Measurements from ENCODE around the gene KCND3. TPM values are rescaled to one million over a fixed set of nuclear protein-coding genes. Genes with fewer than 3 reads are reported as not detected.

Gene KCND3
- total and polyA plus RNA-seq, 2 donors (not counting 3 experiments of a cell fraction or from before 2014, with no cell fraction given), result 0.03 TPM; not detected in 1

- Histone ChIP-seq H2AFZ (ENCODE audit: low read depth, low read length) (no peak overlapping the region), H3K9ac (replicated peaks; ENCODE audit: extremely low read depth, insufficient read depth, low read length) (no peak overlapping the region), H3K4me3 (replicated peaks in 1 of 3; ENCODE audit: insufficient read depth in 1 of 3, low read depth in 1 of 3, low read length in 3 of 3) (no peak overlapping the region), H3K9me1 (replicated peaks; ENCODE audit: control insufficient read depth, extremely low read depth, insufficient read depth, low read length) (no peaks in the 10 kb centered on the region), H4K20me1 (replicated peaks; ENCODE audit: control insufficient read depth, extremely low read depth, insufficient read depth, low read length) (no peaks in the 10 kb centered on the region), H3K4me1 (ENCODE audit: control insufficient read depth, extremely low read depth, insufficient read depth, low read length) (no peaks in the 10 kb centered on the region), H3K36me3 (ENCODE audit: control insufficient read depth in 2 of 2, extremely low read depth in 1 of 2, insufficient read depth in 2 of 2, low read length in 2 of 2) (no peaks in the 10 kb centered on the region), H3K79me2 (ENCODE audit: control insufficient read depth, insufficient read depth, low read length) (no peaks in the 10 kb centered on the region), H3K9me3 (replicated peaks; ENCODE audit: control insufficient read depth, insufficient read depth, low read length) (no peaks in the 10 kb centered on the region), H3K27me3 (ENCODE audit: control insufficient read depth in 2 of 2, insufficient read depth in 2 of 2, low read length in 2 of 2) (peaks cover 2% of the 10 kb centered on the region in 2 experiments), H3K4me2 (ENCODE audit: insufficient read depth, low read length) (no peak overlapping the region), H3K27ac (ENCODE audit: insufficient read depth, low read depth, low read length) (no peak overlapping the region)
- dilution Hi-C loops (cut with MboI; ENCODE audit: extremely low pct_ligation_motif_present, low sequenced_read_pairs) (no loop called here), intact Hi-C loops (cut with micrococcal nuclease) (no loop called here)
- FAIRE-seq, result no peak
- DNase-seq (ENCODE audit: low read depth, low spot score), result no peak
- CTCF ChIA-PET, result no interaction called here
- POLR2A ChIA-PET, result no interaction called here
- no TSS peak for BruUV-seq (replicated peaks)
- TF ChIP-seq MAX (IDR thresholded peaks at IDR 0.05; ENCODE audit: insufficient read depth, insufficient read length), result no peak
- TF ChIP-seq JUN (IDR thresholded peaks at IDR 0.05; ENCODE audit: borderline replicate concordance, insufficient read depth, insufficient read length, low read depth), result no peak
- TF ChIP-seq FOS (IDR thresholded peaks at IDR 0.05; ENCODE audit: borderline replicate concordance, insufficient read depth, low read length), result no peak
- TF ChIP-seq CTCF (IDR thresholded peaks at IDR 0.05; ENCODE audit: extremely low read depth in 1 of 2, insufficient read depth in 1 of 2, low read depth in 1 of 2, low read length in 2 of 2), result no peak
- TF ChIP-seq MYC (IDR thresholded peaks at IDR 0.05; ENCODE audit: low read depth, low read length), result no peak
- no peak for TF ChIP-seq EZH2 (IDR thresholded peaks at IDR 0.05; ENCODE audit: borderline replicate concordance, low read depth, low read length, severe bottlenecking)
- TF ChIP-seq GATA2 (IDR thresholded peaks at IDR 0.05; ENCODE audit: insufficient read depth, insufficient read length, low read depth, low read length), result no peak
- no peak for TF ChIP-seq POLR2A (IDR thresholded peaks at IDR 0.05; ENCODE audit: low read depth, low read length)
- TF ChIP-seq POLR2AphosphoS5 (IDR thresholded peaks at IDR 0.05; ENCODE audit: insufficient read depth, low read depth, low read length), result no peak
These were observed 170.9 kb downstream of the KCND3 start for GRCh38 chr1:111818546-111818945.

Measured in endothelial cell of umbilical vein (primary cell).